Erythroblast (primary cell): Measurements from ENCODE around the gene FIBCD1.

Source experiments
- GATA1 ChIP-seq: IDR thresholded peaks from 2 replicates; pipeline ENCODE4 v1.6.1; 2011; ENCODE audit warnings: low read depth, mild to moderate bottlenecking, control low read depth, low read length, moderate library complexity
- POLR2A ChIP-seq: IDR thresholded peaks from 2 replicates; pipeline ENCODE4 v1.6.1; 2011; ENCODE audit warnings: mild to moderate bottlenecking, low read length

DNA sequence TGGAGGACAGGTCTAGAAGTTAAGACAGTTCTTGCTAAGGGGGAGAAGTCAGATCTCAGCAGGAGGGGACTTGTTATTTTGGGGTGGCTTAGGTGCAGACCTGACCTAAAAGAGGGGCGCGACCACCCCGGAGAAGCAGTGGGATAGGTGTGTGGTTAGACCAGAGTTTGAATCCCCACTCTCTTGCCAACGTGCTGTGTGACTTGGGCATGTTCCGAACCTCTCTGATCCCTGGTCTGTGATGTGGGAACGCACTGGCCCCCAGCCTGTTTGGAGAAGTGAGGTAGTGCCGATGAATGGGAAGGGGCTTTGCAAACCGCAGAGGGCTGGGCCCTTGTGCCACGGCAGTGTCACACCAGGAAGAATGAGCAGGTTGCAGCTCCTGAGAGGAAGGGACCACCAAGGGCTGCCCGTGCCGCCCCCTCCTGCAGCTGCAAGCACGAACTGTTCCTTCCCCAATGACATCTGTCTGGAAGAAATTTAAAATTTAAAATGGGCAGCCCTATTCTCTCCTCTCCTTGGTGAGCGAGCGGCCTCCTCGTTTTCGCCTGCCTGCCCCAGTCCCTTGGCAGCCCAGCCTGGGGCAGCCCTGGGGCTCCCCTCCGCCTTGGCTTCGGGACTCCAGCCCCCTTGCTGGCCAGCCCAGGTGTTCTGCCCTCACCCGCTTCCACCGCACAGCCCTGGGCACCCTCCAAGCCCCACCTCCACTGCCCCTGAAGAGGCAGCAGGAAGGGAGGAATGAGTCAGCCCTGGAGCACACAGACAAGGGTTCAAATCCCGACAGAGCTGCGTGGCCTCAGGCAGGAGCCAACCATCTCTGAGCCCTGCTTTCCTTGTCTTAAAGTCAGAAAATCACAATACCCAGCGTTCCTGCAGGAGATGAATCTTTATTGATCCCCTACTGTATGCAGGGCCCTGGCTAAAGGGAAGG, 1.6 kb downstream of the FIBCD1 start:
- TF ChIP-seq POLR2A, result no peak
- TF ChIP-seq GATA1, result no peak
